Kidney tubule cell (primary cell): ENCODE measurements around the gene ATP8A1.
A peak's percentile ranks its signal among the peaks of the same experiment; 100 is the strongest.

ENCODE experiments used
- DNase-seq: peaks from one replicate; pipeline ENCODE4 v3.0.0-alpha.2; 2018; ENCODE audit warnings: low spot score

The ATP8A1 gene

DNA sequence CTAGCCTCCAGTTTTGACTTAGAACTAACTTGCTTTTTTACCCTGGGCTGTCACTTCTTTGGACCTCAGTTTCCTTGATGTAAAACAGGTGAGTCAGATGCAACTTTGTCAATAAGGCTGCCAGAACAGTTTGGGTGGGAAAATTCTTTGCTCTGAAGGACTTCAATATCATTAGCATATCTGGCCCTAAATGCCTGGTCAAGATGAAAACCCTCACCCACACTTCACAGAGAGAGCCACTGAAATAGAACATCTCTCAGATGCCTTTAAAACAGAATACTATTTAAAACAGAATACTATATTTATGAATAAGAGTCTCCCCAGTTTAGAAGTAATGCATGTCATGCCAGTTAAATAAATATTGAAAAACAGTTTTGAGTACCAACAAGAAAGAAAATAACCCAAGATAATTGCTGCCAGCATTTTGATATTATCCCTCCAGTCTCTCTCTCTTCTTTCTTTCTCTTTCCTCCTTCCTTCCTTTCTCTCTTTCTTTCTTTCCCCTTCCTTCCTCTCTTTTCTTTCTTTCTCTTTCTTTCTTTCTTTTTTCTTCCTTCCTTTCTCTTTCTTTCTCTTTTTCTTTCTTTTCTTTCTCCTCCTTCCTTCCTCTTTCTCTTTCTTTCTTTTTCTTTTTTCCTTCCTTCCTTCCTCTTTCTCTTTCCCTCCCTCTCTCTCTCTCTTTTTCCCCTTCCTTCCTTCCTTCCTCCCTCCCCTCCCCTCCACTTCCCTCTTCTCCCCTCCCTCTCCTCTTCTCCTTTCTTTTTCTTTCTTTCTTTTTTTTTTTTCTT, 292.4 kb downstream of the ATP8A1 start:
- DNase-seq, result no peak

DNA sequence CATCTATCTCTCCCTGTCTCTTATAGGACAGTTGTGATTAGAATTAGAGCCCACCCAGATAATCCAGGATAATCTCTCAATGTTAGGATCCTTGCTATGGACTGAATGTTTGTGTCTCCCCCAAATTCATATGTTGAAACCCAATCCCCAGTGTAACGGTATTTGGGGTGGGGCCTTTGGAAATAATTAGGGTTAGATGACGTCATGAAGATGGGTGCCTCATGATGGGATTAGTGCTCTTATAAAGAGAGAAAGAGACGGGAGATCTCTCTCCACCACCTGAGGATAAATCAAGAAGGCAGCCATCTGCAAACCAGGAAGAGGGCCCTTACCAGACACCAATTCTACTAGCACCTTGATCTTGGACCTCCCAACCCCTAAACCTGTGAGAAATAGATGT, 293.3 kb downstream of the ATP8A1 start:
- no peak for DNase-seq

DNA sequence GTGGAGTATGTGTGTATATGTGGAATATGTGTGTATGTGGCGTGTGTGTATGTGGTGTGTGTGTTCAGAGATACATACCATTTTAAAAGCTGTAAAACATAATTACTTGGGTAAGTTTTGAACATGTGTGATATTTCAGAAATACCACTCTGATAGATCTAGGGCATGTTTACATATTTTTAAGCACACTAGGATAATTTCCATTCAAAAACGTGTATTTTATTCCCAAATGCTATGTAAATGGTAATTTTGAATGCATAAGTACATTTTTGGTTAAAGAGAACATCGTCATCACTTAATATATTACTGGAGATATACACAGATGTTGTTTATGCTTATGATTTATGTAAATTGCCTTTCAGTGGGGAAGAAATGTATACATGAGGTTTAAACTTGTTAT, 294.3 kb downstream of the ATP8A1 start:
- no peak for DNase-seq

DNA sequence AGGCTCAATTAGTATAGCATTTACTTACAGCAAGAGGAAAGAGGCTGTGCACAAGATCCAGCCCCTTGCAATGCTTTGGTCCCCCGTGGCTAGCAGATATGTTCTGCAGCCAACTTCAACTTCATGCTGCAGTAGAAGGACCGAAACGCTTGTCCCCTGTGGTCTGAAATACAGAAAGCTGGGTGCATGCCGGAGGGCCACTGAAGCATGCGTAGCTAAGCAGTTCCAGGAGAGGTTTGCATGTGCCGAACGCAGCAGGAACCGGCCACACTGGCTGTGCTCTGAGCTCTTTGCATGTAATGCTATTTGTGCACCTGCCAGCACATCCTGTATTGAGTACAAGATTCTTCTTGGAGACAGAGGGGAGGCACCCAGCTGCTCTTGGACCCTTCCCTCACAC, 295.4 kb downstream of the ATP8A1 start:
- DNase-seq, result peak; percentile 42

DNA sequence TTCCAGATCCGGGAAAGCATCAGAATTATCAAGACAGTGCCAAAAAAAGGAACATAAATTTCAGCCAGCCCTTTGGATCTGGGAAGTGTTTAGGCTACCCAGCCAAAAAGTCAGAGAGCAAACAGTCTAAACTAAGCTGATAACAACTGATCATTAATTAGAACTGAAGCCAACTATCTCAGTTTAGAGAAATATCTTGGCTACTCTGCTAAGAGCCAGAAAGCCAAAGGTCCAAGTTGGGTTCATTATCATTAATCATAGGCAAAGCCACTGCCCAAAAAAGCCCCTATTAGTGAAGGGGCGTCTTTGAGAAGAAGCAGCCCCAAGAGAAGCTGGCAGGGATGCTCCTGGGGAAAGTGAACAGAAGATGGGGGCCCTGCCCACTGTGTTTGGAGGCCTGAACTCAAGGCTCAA, 296.6 kb downstream of the ATP8A1 start:
- DNase-seq, result no peak

DNA sequence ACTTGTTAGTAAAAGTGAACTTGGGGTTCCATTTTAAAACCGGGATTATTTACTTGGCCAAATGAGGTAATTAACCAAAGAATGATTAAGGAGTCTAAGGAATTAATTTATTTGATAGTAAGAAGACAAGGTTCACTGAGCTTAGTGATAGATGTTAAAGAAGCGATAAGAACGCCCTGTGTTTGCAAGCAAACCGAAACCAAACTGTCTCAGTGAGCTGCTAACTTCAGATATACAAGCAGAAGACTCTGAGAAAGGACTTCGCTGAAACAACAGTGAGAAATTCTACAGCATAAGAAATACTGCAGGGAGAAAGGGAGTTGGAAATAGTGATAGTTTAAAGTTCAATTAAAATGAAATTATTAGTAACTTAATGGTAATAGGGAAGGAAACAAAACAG, 297.2 kb downstream of the ATP8A1 start:
- DNase-seq, result no peak
